Activated B cell treated with CpG ODN at 0.5 μM for 24 hours (primary cell): ENCODE measurements around the gene CLDN22. TPM values are rescaled to one million over a fixed set of nuclear protein-coding genes. Genes with fewer than 3 reads are reported as not detected.

Source experiments
- ATAC-seq: fragments of 200-7000 bp; cut with Tn5 transposase; one replicate; pipeline ENCODE4 v1.10.0; 2021; ENCODE audit warnings: low read depth, mild to moderate bottlenecking, moderate library complexity
- CTCF ChIA-PET: fragments of 350-600 bp; sonication (Branson Sonifier 250); formaldehyde crosslinking; loops from one replicate; lab custom pipeline; 2021; ENCODE audit warnings: antibody characterized with exemption; lab: Charles Lee
- POLR2A ChIA-PET: fragments of 350-600 bp; sonication (Branson Sonifier 250); formaldehyde crosslinking; loops from one replicate; lab custom pipeline; 2021; ENCODE audit warnings: antibody characterized with exemption; lab: Charles Lee
- DNase-seq: peaks from one replicate; pipeline ENCODE4 v3.0.0; 2022
- H3K27ac Mint-ChIP-seq: one replicate; pipeline ENCODE4 v1.8.0; 2020; ENCODE audit warnings: mixed read lengths
- H3K27me3 Mint-ChIP-seq: one replicate; pipeline ENCODE4 v1.8.0; 2021; ENCODE audit warnings: mixed read lengths
- H3K36me3 Mint-ChIP-seq: one replicate; pipeline ENCODE4 v1.8.0; 2021; ENCODE audit warnings: low read depth, mixed read lengths
- H3K4me1 Mint-ChIP-seq: one replicate; pipeline ENCODE4 v1.8.0; 2021; ENCODE audit warnings: mixed read lengths
- H3K4me3 Mint-ChIP-seq: one replicate; pipeline ENCODE4 v1.8.0; 2020; ENCODE audit warnings: mild to moderate bottlenecking, mixed read lengths
- H3K9me3 Mint-ChIP-seq: one replicate; pipeline ENCODE4 v1.8.0; 2020; ENCODE audit warnings: mixed read lengths
- CTCF ChIP-seq: fragments of 200-600 bp; IDR thresholded peaks from one replicate; pipeline ENCODE4 v1.8.0; 2022; ENCODE audit warnings: antibody characterized with exemption, mild to moderate bottlenecking
- intact Hi-C: fragments of 100-400 bp; cut with micrococcal nuclease; formaldehyde crosslinking; loops from one replicate; pipeline ENCODE4 v1.15.1; 2024
- total RNA-seq: library from RNA; stranded (reverse); gene quantifications from 2 replicates; pipeline ENCODE4 v1.2.3, GENCODE V29; 2022

The CLDN22 gene
- total RNA-seq, 1 donor from 2014 or later = not detected

- no peaks in the 10 kb centered on the region for H3K36me3 Mint-ChIP-seq
- TF ChIP-seq CTCF = no peak
- H3K4me3 Mint-ChIP-seq = no peak overlapping the region
- POLR2A ChIA-PET = no interaction called here
- no peak for DNase-seq
- CTCF ChIA-PET = no interaction called here
- H3K27ac Mint-ChIP-seq = no peak overlapping the region
- H3K4me1 Mint-ChIP-seq = no peaks in the 10 kb centered on the region
- no peaks in the 10 kb centered on the region for H3K9me3 Mint-ChIP-seq
- ATAC-seq = no peak
- intact Hi-C loops = no loop called here
- H3K27me3 Mint-ChIP-seq = no peaks in the 10 kb centered on the region
These were observed 24.4 kb downstream of the CLDN22 start for GRCh38 chr4:183295711-183296110.

GRCh38 chr4:183291070-183291469 lies 29.0 kb downstream of the CLDN22 start:
- ChIA-PET POLR2A (no interaction called here), CTCF (no interaction called here)
- DNase-seq (no peak), ATAC-seq (no peak)
- Mint-ChIP-seq H3K27me3 (no peaks in the 10 kb centered on the region), H3K4me1 (no peaks in the 10 kb centered on the region), H3K9me3 (no peaks in the 10 kb centered on the region), H3K27ac (no peak overlapping the region), H3K36me3 (no peaks in the 10 kb centered on the region), H3K4me3 (no peak overlapping the region)
- TF ChIP-seq CTCF = no peak
- intact Hi-C loops = no loop called here

DNA sequence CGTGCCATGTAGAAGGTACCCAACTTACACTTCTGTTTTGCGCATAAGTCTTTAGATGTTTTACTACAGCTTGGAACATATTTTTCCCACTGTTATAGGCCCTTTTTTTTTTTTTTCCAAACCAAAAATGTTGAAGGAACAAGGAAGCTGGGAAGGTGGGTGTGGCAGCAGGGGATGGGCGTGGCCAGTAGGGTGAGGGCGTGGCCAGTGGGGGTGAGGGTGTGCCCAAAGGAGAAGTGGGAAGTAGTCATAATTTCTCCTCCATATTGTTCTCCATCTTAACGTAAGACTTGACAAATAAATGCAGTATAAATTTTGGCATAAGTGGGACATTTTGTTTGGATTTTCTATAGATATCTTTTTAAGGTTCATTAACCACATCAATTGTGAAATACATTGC lies 30.4 kb downstream of the CLDN22 start:
- intact Hi-C loops = no loop called here
- POLR2A ChIA-PET = no interaction called here
- CTCF ChIA-PET = interaction anchor here (0.6 kb wide), 1 partner anchor 32 kb away, joined by 3 read pairs; no protein-coding TSS in a partner anchor

DNA sequence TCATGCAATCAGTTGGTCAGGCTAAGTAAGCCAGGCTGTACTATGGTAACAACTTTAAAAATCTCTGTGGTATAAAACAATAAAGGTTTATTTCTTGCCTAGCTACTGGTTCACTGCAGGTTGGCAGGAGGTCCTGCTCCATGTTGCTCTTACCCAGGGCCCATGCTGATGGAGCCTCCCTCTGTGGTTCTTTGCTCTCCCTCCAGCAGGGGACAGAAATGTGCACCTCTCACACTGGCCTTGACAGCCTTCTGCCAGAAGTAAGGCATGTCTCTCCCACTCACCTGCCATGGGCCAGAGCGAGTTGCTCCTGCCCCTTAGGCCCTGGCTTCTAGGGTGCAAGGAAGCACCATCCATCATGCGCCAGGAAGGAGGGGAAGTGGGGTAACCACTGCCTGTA lies 31.1 kb downstream of the CLDN22 start:
- Mint-ChIP-seq H3K36me3 (no peaks in the 10 kb centered on the region), H3K4me3 (no peak overlapping the region), H3K27ac (no peak overlapping the region), H3K4me1 (no peaks in the 10 kb centered on the region), H3K27me3 (no peaks in the 10 kb centered on the region), H3K9me3 (no peaks in the 10 kb centered on the region)
- ChIA-PET CTCF (no interaction called here), POLR2A (no interaction called here)
- ATAC-seq = no peak
- TF ChIP-seq CTCF = no peak
- intact Hi-C loops = no loop called here
- DNase-seq = no peak

More for the DNA sequence above, 30.4 kb downstream of the CLDN22 start:
- TF ChIP-seq CTCF = no peak
- ATAC-seq = no peak
- no peak for DNase-seq
- no peaks in the 10 kb centered on the region for H3K9me3 Mint-ChIP-seq
- H3K4me3 Mint-ChIP-seq = no peak overlapping the region
- no peak overlapping the region for H3K27ac Mint-ChIP-seq
- H3K36me3 Mint-ChIP-seq = no peaks in the 10 kb centered on the region
- no peaks in the 10 kb centered on the region for H3K27me3 Mint-ChIP-seq
- no peaks in the 10 kb centered on the region for H3K4me1 Mint-ChIP-seq

- H3K4me3 Mint-ChIP-seq = no peak overlapping the region
- ChIA-PET POLR2A (no interaction called here), CTCF (no interaction called here)
- TF ChIP-seq CTCF = no peak
- no peak overlapping the region for H3K27ac Mint-ChIP-seq
- no peaks in the 10 kb centered on the region for H3K9me3 Mint-ChIP-seq
- intact Hi-C loops = no loop called here
- H3K27me3 Mint-ChIP-seq = peaks cover 2% of the 10 kb centered on the region
- DNase-seq = no peak
- H3K4me1 Mint-ChIP-seq = no peaks in the 10 kb centered on the region
- no peak for ATAC-seq
- H3K36me3 Mint-ChIP-seq = no peaks in the 10 kb centered on the region
These were observed 32.4 kb downstream of the CLDN22 start for GRCh38 chr4:183287677-183288076.
